HepG2 (cell line): Measurements from ENCODE around the gene NCOA4. TPM values are rescaled to one million over a fixed set of nuclear protein-coding genes. Genes with fewer than 3 reads are reported as not detected.

Source experiments
- ARHGAP35 ChIP-seq: sonication (generic); formaldehyde crosslinking; IDR thresholded peaks from 2 replicates; pipeline ENCODE4 v1.9.0; 2022; ENCODE audit warnings: mild to moderate bottlenecking, inconsistent platforms, moderate library complexity, missing genetic modification reagents, borderline replicate concordance
- BCLAF1 ChIP-seq: fragments of 450-650 bp; IDR thresholded peaks from 2 replicates; pipeline ENCODE4 v1.6.1; 2017; ENCODE audit warnings: mild to moderate bottlenecking
- CBX2 ChIP-seq, 2 experiments: fragments of 200-600 bp in 1 of 2; sonication (generic); formaldehyde crosslinking in 1 of 2; IDR thresholded peaks; 2 replicates each; pipeline versions ENCODE4 v1.7.0 to v1.8.1; 2018 to 2022; ENCODE audit warnings: low read depth in 2 of 2, low read length in 1 of 2, mild to moderate bottlenecking in 1 of 2, missing genetic modification reagents in 1 of 2
- KIAA2018 ChIP-seq: sonication (generic); formaldehyde crosslinking; IDR thresholded peaks from 2 replicates; pipeline ENCODE4 v1.5.0; 2020; ENCODE audit warnings: mild to moderate bottlenecking, missing genetic modification reagents, borderline replicate concordance
- NCOA5 ChIP-seq: sonication (generic); formaldehyde crosslinking; IDR thresholded peaks from 2 replicates; pipeline ENCODE4 v1.4.0; 2020; ENCODE audit warnings: missing genetic modification reagents
- NFATC3 ChIP-seq: sonication (generic); formaldehyde crosslinking; IDR thresholded peaks from 2 replicates; pipeline ENCODE4 v1.5.1; 2020; ENCODE audit warnings: mild to moderate bottlenecking, missing genetic modification reagents
- NR2C2 ChIP-seq: sonication (generic); formaldehyde crosslinking; IDR thresholded peaks from 2 replicates; pipeline ENCODE4 v1.4.0; 2020; ENCODE audit warnings: missing genetic modification reagents, mild to moderate bottlenecking, moderate library complexity, borderline replicate concordance
- PAX8 ChIP-seq: sonication (generic); formaldehyde crosslinking; IDR thresholded peaks from 2 replicates; pipeline ENCODE4 v1.8.0; 2022; ENCODE audit warnings: mild to moderate bottlenecking, missing genetic modification reagents, borderline replicate concordance
- PHB2 ChIP-seq: fragments of 450-650 bp; IDR thresholded peaks from 2 replicates; pipeline ENCODE4 v1.6.1; 2018; ENCODE audit not compliant: partially characterized antibody
- PLRG1 ChIP-seq: fragments of 450-650 bp; conservative IDR thresholded peaks from 2 replicates; pipeline ENCODE4 v1.6.1; 2016
- PRPF4 ChIP-seq: fragments of 200-400 bp; formaldehyde crosslinking; IDR thresholded peaks from 2 replicates; pipeline ENCODE4 v1.6.1; 2016; ENCODE audit warnings: low read length, low read depth; ENCODE audit not compliant: poor library complexity, severe bottlenecking
- SP1 ChIP-seq, 2 experiments: fragments of 450-650 bp in 1 of 2; sonication (generic) in 1 of 2; formaldehyde crosslinking in 1 of 2; IDR thresholded peaks; 2 replicates each; pipeline versions ENCODE4 v1.4.0 to v1.6.1; 2016 to 2020; ENCODE audit warnings: missing genetic modification reagents in 1 of 2
- SRF ChIP-seq: IDR thresholded peaks from 2 replicates; pipeline ENCODE4 v1.6.1; 2011; ENCODE audit warnings: mild to moderate bottlenecking, low read depth, low read length, moderate library complexity
- ZBTB7A ChIP-seq: sonication (generic); formaldehyde crosslinking; IDR thresholded peaks from 2 replicates; pipeline ENCODE4 v1.8.0; 2022; ENCODE audit warnings: mild to moderate bottlenecking, missing genetic modification reagents
- ZNF230 ChIP-seq: sonication (generic); formaldehyde crosslinking; IDR thresholded peaks from 2 replicates; pipeline ENCODE4 v1.4.0; 2020; ENCODE audit warnings: mild to moderate bottlenecking, missing genetic modification reagents
- ZNF510 ChIP-seq: sonication (generic); formaldehyde crosslinking; IDR thresholded peaks from 2 replicates; pipeline ENCODE4 v1.4.0; 2020; ENCODE audit warnings: low read depth, mild to moderate bottlenecking, missing genetic modification reagents
- ZNF788 ChIP-seq: sonication (generic); formaldehyde crosslinking; IDR thresholded peaks from 2 replicates; pipeline ENCODE4 v1.5.0; 2020; ENCODE audit warnings: mild to moderate bottlenecking, missing genetic modification reagents, borderline replicate concordance
- polyA plus RNA-seq, 8 experiments: library from polyadenylated mRNA; depleted of rRNA in 3 of 8; stranded (reverse) in 7 of 8; unstranded in 1 of 8; fragments of >200 nt; fragmentation: Illumina TruSeq in 4 of 8; extraction: Trizol in 4 of 8; gene quantifications; 2 replicates each; pipeline versions ENCODE4 v1.2.1 to v1.2.3, GENCODE V29; 2011 to 2016; ENCODE audit warnings: low read depth in 4 of 8, missing spikeins in 1 of 8, mixed read lengths in 1 of 8; ENCODE audit not compliant: insufficient read depth in 1 of 8
- total RNA-seq, 5 experiments: library from RNA; depleted of rRNA; stranded (reverse); fragments of >200 nt; fragmentation: Illumina TruSeq; extraction: Trizol; gene quantifications; 2 replicates each; pipeline ENCODE4 v1.2.3, GENCODE V29; 2016; ENCODE audit warnings: low read depth in 1 of 5

NCOA4 gene
- total and polyA plus RNA-seq, 2 of the 13 experiments (the other 11 are each of a cell fraction or from before 2014, with no cell fraction given) = 306 to 400 TPM

DNA sequence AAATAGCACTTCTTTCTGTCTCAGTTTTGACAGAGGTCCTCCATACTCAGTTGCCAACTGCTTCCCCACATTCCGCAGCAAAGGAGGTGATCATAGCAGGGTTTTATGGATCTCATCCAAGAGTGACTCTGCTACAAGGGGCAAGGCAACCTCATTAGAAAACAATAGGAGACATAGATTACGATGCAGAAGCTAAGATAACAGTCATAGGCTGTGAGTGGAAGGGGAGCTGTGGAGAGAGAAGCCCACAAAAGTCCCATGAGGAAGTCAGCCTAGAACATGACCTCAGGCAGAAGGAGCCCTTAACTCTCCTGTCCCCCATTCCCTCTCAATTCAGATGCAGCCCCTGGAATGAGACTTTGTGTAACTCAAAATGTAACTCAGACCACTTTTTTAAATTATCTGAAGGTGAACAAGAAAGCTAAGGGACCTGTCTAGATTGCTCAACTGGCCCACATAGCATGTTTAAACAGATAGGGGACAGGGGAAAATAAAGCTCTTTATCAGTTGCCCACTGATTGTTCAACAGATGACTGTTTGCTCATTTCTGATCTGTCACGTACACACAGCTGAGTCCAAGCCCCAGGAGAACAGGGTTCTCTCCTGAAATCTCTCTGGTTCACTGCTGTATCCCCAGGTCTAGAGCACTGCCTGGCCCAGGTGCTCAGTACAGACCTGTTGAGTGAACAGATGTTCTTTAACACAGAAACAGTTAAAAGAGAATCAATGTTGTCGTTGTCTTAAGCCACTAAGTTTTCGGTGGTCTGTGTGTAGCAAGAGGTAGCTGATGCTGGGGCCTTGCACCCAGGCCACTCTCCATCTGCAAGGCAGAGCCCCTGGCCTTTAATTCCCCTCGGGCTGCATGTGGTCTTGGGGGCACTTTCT is 1.5 kb upstream of the NCOA4 start (continued):
- TF ChIP-seq ARHGAP35 (CRISPR knock-in tag) = no peak
- TF ChIP-seq ZNF788 (CRISPR knock-in tag) = peak; percentile 51
- no peak for TF ChIP-seq NFATC3 (CRISPR knock-in tag)
- no peak for TF ChIP-seq BCLAF1
- no peak for TF ChIP-seq PLRG1
- TF ChIP-seq SP1 (IDR thresholded peaks at IDR 0.05) = no peak
- TF ChIP-seq SP1 (CRISPR knock-in tag; IDR thresholded peaks at IDR 0.05) = no peak
- TF ChIP-seq ZNF230 (CRISPR knock-in tag) = peak; percentile 68
- no peak for TF ChIP-seq NCOA5 (CRISPR knock-in tag)
- no peak for TF ChIP-seq PAX8 (CRISPR knock-in tag)
- TF ChIP-seq CBX2 (IDR thresholded peaks at IDR 0.05; ENCODE audit: low read depth, low read length) = no peak
- no peak for TF ChIP-seq CBX2 (CRISPR knock-in tag; IDR thresholded peaks at IDR 0.05; ENCODE audit: low read depth)
- TF ChIP-seq ZNF510 (CRISPR knock-in tag) = no peak
- peak; percentile 17; the same call in 1 of the 2 replicates for TF ChIP-seq ZBTB7A (CRISPR knock-in tag)
- TF ChIP-seq NR2C2 (CRISPR knock-in tag) = peak; percentile 19; the same call in 1 of the 2 replicates
- TF ChIP-seq PHB2 = no peak
- no peak for TF ChIP-seq PRPF4
- TF ChIP-seq KIAA2018 (CRISPR knock-in tag) = no peak
- TF ChIP-seq SRF = no peak
